K562 (cell line): ENCODE data around the gene RIMS3. TPM values are rescaled to one million over a fixed set of nuclear protein-coding genes. Genes with fewer than 3 reads are reported as not detected.
A peak's percentile ranks its signal among the peaks of the same experiment; 100 is the strongest.

Experiments
- ATF7 ChIP-seq: fragments of 450-650 bp; IDR thresholded peaks from 2 replicates; pipeline ENCODE4 v1.7.1; 2014; ENCODE audit warnings: mild to moderate bottlenecking, moderate library complexity
- ELF1 ChIP-seq: fragments of 200-800 bp; sonication (Bioruptor generic); IDR thresholded peaks from 2 replicates; pipeline ENCODE4 v1.6.1; 2016; ENCODE audit warnings: missing genetic modification characterization, missing compliant biosample characterization
- ESRRA ChIP-seq: fragments of 450-650 bp; IDR thresholded peaks from 2 replicates; pipeline ENCODE4 v1.6.1; 2014; ENCODE audit warnings: low read depth, mild to moderate bottlenecking, moderate library complexity, borderline replicate concordance
- GATAD2B ChIP-seq: fragments of 450-650 bp; IDR thresholded peaks from 2 replicates; pipeline ENCODE4 v1.6.1; 2017; ENCODE audit warnings: mild to moderate bottlenecking, borderline replicate concordance
- HDAC2 ChIP-seq: fragments of 450-650 bp; IDR thresholded peaks from 2 replicates; pipeline ENCODE4 v1.6.1; 2016; ENCODE audit warnings: mild to moderate bottlenecking
- HDGF ChIP-seq: fragments of 450-650 bp; IDR thresholded peaks from 2 replicates; pipeline ENCODE4 v1.6.1; 2016
- HOMEZ ChIP-seq: fragments of 250-450 bp; sonication (Bioruptor Pico); IDR thresholded peaks from 2 replicates; pipeline ENCODE4 v1.4.0; 2020; ENCODE audit warnings: mild to moderate bottlenecking, moderate library complexity
- JUN ChIP-seq, 2 experiments: sonication (generic) in 1 of 2; formaldehyde crosslinking in 1 of 2; IDR thresholded peaks; 2 replicates each; pipeline versions ENCODE4 v1.6.1 to v1.8.0; 2012 to 2022; ENCODE audit warnings: borderline replicate concordance in 2 of 2, mild to moderate bottlenecking in 2 of 2, improper control_type of control experiment in 1 of 2, low read depth in 1 of 2, low read length in 1 of 2, missing genetic modification reagents in 1 of 2
- MBD2 ChIP-seq: sonication (generic); IDR thresholded peaks from 2 replicates; pipeline ENCODE4 v1.6.1; 2016; ENCODE audit warnings: low read depth, borderline replicate concordance
- MEF2A ChIP-seq: IDR thresholded peaks from 2 replicates; pipeline ENCODE4 v1.6.1; 2011; ENCODE audit warnings: low read depth, mild to moderate bottlenecking, low read length, moderate library complexity; ENCODE audit not compliant: control insufficient read depth
- MTA3 ChIP-seq: fragments of 450-650 bp; formaldehyde crosslinking; IDR thresholded peaks from 2 replicates; pipeline ENCODE4 v1.6.1; 2017; ENCODE audit warnings: mild to moderate bottlenecking, borderline replicate concordance
- PRPF4 ChIP-seq: fragments of 200-400 bp; formaldehyde crosslinking; IDR thresholded peaks from one replicate; pipeline ENCODE4 v1.6.1; 2017; ENCODE audit warnings: low read length, low read depth, mild to moderate bottlenecking; ENCODE audit not compliant: insufficient read depth, poor library complexity, severe bottlenecking
- TAL1 ChIP-seq: fragments of 450-650 bp; IDR thresholded peaks from 2 replicates; pipeline ENCODE4 v1.6.1; 2016; ENCODE audit warnings: mild to moderate bottlenecking
- TEAD4 ChIP-seq, 2 experiments: sonication (generic) in 1 of 2; formaldehyde crosslinking in 1 of 2; IDR thresholded peaks; 2 replicates each; pipeline versions ENCODE4 v1.6.1 to v1.8.0; 2012 to 2022; ENCODE audit warnings: borderline replicate concordance in 1 of 2, inconsistent platforms in 1 of 2, low read length in 1 of 2, mild to moderate bottlenecking in 1 of 2, missing genetic modification reagents in 1 of 2
- TRIM28 ChIP-seq: fragments of 450-650 bp; IDR thresholded peaks from 2 replicates; pipeline ENCODE4 v1.6.1; 2017
- ZBTB40 ChIP-seq, 2 experiments: fragments of 450-650 bp in 1 of 2; sonication (generic) in 1 of 2; formaldehyde crosslinking in 1 of 2; IDR thresholded peaks; 2 replicates each; pipeline versions ENCODE4 v1.7.1 to v1.9.0; 2016 to 2022; ENCODE audit warnings: inconsistent platforms in 1 of 2, mild to moderate bottlenecking in 1 of 2, missing genetic modification reagents in 1 of 2
- ZNF12 ChIP-seq: sonication (generic); formaldehyde crosslinking; IDR thresholded peaks from 2 replicates; pipeline ENCODE4 v1.4.0; 2020; ENCODE audit warnings: mild to moderate bottlenecking, missing genetic modification reagents
- ZNF354B ChIP-seq: fragments of 250-450 bp; sonication (Bioruptor Pico); IDR thresholded peaks from 2 replicates; pipeline ENCODE4 v1.4.0; 2020
- ZSCAN32 ChIP-seq: fragments of 450-650 bp; formaldehyde crosslinking; IDR thresholded peaks from 2 replicates; pipeline ENCODE4 v1.4.0; 2020; ENCODE audit warnings: mild to moderate bottlenecking, moderate library complexity
- polyA plus RNA-seq, 8 experiments: library from polyadenylated mRNA; depleted of rRNA in 4 of 8; stranded (reverse) in 5 of 8; unstranded in 3 of 8; fragments of >200 nt; fragmentation: Nextera tagmentation in 2 of 8; fragmentation: Illumina TruSeq in 1 of 8; extraction: Ambion mirVana in 2 of 8; extraction: Trizol in 1 of 8; gene quantifications; 2 replicates each; pipeline versions ENCODE4 v1.2.1 to v1.2.3, GENCODE V29; 2011 to 2014; ENCODE audit warnings: inconsistent platforms in 1 of 8, missing spikeins in 1 of 8
- total RNA-seq, 7 experiments: library from RNA; depleted of rRNA in 6 of 7; stranded (reverse); fragments of >200 nt in 6 of 7; fragmentation: Illumina TruSeq in 2 of 7; extraction: Trizol in 2 of 7; gene quantifications; 2 replicates each; pipeline versions ENCODE4 v1.2.1 to v1.2.3, GENCODE V29; 2011 to 2021; ENCODE audit warnings: low replicate concordance in 1 of 7

Gene RIMS3
- total and polyA plus RNA-seq, 9 of the 15 experiments (the other 6 are each of a cell fraction or from before 2014, with no cell fraction given): 0.06 to 1.2 (median 0.59) TPM

- no peak for TF ChIP-seq PRPF4
- no peak for TF ChIP-seq HOMEZ (CRISPR knock-in tag)
- TF ChIP-seq HDGF: no peak
- TF ChIP-seq ZNF12 (CRISPR knock-in tag): no peak
- TF ChIP-seq TRIM28: 0 out of 2 replicates have a peak, but pooled peaks have one; percentile 44
- peak; percentile 76 for TF ChIP-seq ATF7
- no peak for TF ChIP-seq JUN (IDR thresholded peaks at IDR 0.05; ENCODE audit: borderline replicate concordance, low read depth, low read length)
- TF ChIP-seq JUN (CRISPR knock-in tag; IDR thresholded peaks at IDR 0.05; ENCODE audit: borderline replicate concordance): no peak
- peak; percentile 86 for TF ChIP-seq HDAC2
- no peak; the same call in 1 of the 2 replicates for TF ChIP-seq GATAD2B
- TF ChIP-seq TAL1: peak; percentile 92
- peak; percentile 86 for TF ChIP-seq MTA3
- peak; percentile 57; the same call in 1 of the 2 replicates for TF ChIP-seq MBD2
- peak; percentile 52; the same call in 1 of the 2 replicates for TF ChIP-seq ELF1 (tag)
- peak; percentile 80 for TF ChIP-seq ZBTB40 (IDR thresholded peaks at IDR 0.05)
- TF ChIP-seq ZBTB40 (CRISPR knock-in tag; IDR thresholded peaks at IDR 0.05): no peak
- TF ChIP-seq ZSCAN32 (CRISPR knock-in tag): no peak
- TF ChIP-seq TEAD4 (IDR thresholded peaks at IDR 0.05; ENCODE audit: low read length): peak; percentile 87
- no peak for TF ChIP-seq TEAD4 (CRISPR knock-in tag; IDR thresholded peaks at IDR 0.05; ENCODE audit: borderline replicate concordance)
- no peak for TF ChIP-seq ZNF354B (CRISPR knock-in tag)
- TF ChIP-seq ESRRA: peak; percentile 86
- TF ChIP-seq MEF2A: no peak
Measured at GRCh38 chr1:40633931-40634376, 31.5 kb downstream of the RIMS3 start (continued).
